Fibroblast of mammary gland (primary cell): ENCODE data around the gene RANBP17.
"Not testable (repeated sequence)": the region's sequence is repeated elsewhere in the genome, so short reads cannot be mapped to it uniquely, and the experiment has no call there.

Experiments used
- DNase-seq: peaks from one replicate; pipeline ENCODE4 v3.0.0-alpha.2; 2010; ENCODE audit warnings: low read depth
- H3K4me3 ChIP-seq: 2 replicates; pipeline ENCODE4 v1.5.1; 2011; ENCODE audit warnings: low read depth, mild to moderate bottlenecking, low read length, moderate library complexity; ENCODE audit not compliant: control insufficient read depth
- TF ChIP-seq, protein P1 (sequence below): conservative IDR thresholded peaks from 2 replicates; pipeline ENCODE4 v1.5.1; 2011; ENCODE audit warnings: low read depth, low read length, inconsistent platforms; ENCODE audit not compliant: control insufficient read depth, insufficient read depth

The RANBP17 gene

DNA sequence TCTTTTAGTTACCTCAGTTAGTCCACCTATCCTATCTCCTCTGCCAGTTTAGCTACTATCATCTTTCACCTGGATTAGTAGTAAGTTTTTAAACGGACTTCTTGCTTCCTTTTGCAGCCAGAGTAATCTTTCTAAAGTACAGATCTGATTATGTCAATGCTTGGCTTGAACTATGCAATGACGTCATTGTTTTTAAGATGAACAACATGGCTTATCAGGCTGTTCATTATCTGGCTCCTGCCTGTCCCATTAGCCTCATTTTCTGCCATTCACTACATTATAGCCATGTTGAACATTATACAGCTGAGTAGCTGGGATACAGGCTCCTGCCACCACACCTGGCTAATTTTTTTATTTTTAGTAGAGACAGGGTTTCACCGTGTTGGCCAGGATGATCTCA lies 98.7 kb downstream of the RANBP17 start:
- DNase-seq: peak; percentile 51
- TF ChIP-seq, protein P1, sequence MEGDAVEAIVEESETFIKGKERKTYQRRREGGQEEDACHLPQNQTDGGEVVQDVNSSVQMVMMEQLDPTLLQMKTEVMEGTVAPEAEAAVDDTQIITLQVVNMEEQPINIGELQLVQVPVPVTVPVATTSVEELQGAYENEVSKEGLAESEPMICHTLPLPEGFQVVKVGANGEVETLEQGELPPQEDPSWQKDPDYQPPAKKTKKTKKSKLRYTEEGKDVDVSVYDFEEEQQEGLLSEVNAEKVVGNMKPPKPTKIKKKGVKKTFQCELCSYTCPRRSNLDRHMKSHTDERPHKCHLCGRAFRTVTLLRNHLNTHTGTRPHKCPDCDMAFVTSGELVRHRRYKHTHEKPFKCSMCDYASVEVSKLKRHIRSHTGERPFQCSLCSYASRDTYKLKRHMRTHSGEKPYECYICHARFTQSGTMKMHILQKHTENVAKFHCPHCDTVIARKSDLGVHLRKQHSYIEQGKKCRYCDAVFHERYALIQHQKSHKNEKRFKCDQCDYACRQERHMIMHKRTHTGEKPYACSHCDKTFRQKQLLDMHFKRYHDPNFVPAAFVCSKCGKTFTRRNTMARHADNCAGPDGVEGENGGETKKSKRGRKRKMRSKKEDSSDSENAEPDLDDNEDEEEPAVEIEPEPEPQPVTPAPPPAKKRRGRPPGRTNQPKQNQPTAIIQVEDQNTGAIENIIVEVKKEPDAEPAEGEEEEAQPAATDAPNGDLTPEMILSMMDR: no peak
- no peak overlapping the region for H3K4me3 ChIP-seq

DNA sequence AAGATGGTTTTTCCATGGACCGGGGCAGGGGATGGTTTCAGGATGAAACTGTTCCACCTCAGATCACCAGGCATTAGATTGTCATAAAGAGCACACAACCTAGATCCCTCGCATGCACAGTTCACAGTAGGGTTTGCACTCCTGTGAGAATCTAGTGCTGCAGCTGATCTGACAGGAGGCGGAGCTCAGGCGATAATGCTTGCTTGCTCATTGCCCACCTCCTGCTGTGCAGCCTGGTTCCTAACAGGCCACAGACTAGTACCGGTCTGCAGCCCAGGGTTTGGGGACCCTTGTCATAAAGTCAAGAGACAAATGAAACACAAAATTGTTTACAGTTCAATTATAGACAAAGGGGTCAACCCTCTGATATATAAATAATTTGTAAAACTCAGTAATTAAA lies 101.7 kb downstream of the RANBP17 start:
- no peak overlapping the region for H3K4me3 ChIP-seq
- no peak for DNase-seq

DNA sequence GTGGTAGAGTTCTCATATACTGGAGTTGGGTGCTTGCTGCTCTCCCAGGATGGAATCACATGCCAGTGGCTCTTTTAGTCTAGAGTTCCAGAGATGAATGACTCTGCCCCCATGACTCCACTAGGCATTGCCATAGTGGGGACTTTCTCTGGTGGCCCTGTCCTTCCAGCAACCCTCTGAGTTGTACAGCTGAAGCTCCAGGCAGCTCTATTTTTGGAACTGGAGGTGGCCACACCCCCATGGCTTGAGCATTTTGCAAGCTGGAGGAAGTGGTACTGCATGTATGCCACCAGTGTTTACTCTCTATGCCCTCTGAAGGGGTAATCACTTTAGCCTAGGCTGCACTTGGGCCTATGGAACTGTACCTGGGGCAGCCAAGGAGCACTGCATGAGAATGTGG lies 112.6 kb downstream of the RANBP17 start:
- H3K4me3 ChIP-seq: no peak overlapping the region
- DNase-seq: no peak
- TF ChIP-seq, protein P1: no peak

More for the DNA sequence above, 101.7 kb downstream of the RANBP17 start:
- TF ChIP-seq, protein P1: no peak

DNA sequence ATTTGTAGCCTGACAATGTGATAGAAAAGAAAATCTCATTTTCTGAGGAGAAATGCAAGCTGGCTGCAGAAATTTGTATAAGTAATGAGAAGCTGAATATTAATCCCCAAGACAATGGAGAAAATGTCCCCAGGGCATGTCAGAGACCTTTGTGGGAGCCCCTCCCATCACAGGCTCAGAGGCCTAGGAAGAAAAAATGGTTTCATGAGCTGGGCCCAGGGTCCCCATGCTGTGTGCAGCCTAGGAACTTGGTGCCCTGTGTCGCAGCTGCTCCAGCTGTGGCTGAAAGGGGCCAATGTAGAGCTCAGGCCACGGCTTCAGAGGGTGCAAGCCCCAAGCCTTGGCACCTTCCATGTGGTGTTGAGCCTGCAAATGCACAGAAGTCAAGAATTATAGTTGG lies 118.4 kb downstream of the RANBP17 start:
- not testable (repeated sequence) for DNase-seq, H3K4me3 ChIP-seq

DNA sequence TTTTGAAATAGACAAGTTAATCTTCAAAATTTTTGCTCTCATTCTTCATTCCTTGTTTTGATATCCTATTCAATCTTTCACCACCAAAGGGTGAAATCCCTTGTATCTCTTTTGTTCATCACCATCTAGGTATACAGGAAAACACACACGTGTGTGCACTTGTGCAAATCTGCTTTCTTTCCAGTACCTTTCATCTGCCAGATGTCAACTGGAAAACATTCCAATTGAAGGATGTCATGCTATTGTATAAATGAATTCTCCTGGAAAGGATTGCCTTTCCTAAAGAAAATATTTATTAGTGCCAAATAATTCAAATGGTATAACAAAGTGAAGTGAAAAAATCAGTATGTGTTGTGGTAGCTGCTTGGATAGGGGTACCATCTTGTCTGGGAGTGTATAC lies 123.7 kb downstream of the RANBP17 start:
- TF ChIP-seq, protein P1: no peak

DNA sequence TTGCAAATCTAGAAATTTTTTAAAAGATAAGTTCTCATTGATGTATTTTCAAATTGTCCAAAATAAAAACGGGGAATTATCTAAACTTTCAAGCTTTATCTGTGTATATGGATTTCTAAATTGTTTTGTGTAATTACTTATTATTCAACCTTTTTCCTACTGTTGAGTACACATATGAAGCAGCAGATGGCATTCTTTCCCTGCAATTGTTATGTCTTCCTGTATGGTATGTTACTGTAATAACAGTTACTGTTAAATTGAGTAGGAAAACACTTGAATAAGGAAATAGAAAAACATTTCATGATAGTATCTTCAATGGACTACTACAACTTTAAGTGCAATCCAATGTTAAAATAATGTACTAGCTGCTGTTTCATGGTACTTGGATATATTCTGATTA lies 124.8 kb downstream of the RANBP17 start:
- TF ChIP-seq, protein P1: no peak
- no peak overlapping the region for H3K4me3 ChIP-seq
- peak; percentile 34 for DNase-seq

More for the DNA sequence above, 123.7 kb downstream of the RANBP17 start:
- no peak overlapping the region for H3K4me3 ChIP-seq
- peak; percentile 14 for DNase-seq

DNA sequence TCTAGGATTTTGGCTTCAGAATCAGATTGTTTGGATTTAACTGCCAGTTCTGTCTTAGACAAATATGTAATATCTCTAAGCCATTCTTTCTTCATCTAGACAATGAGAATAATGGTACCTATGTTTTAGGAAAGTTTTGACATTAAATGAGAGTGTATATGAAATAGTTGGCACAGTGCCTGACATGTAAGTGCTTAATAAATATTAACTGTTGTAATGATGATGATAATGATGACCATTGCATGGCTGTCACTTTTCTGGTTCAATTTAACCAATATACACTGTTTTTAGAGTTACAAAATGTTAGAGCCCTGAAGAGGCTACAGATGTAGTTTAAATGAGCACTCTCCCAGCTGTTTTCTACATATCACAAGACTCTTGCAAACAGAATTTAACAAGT lies 131.7 kb downstream of the RANBP17 start:
- TF ChIP-seq, protein P1: no peak
- no peak for DNase-seq

More for the DNA sequence above, 131.7 kb downstream of the RANBP17 start:
- no peak overlapping the region for H3K4me3 ChIP-seq
